Endothelial cell (in vitro differentiated cells): ENCODE results near the gene POLR2E. TPM values are rescaled to one million over a fixed set of nuclear protein-coding genes. Genes with fewer than 3 reads are reported as not detected.

Source experiments
- DNase-seq: peaks from one replicate; pipeline ENCODE4 v3.0.0; 2021; ENCODE audit warnings: low spot score
- H3K27ac Mint-ChIP-seq: one replicate; pipeline ENCODE4 v1.8.0; 2021; ENCODE audit warnings: mixed read lengths, inconsistent platforms; ENCODE audit not compliant: unreplicated experiment
- H3K27me3 Mint-ChIP-seq: one replicate; pipeline ENCODE4 v1.8.0; 2021; ENCODE audit warnings: mild to moderate bottlenecking, moderate library complexity, mixed read lengths, inconsistent platforms; ENCODE audit not compliant: unreplicated experiment
- H3K36me3 Mint-ChIP-seq: one replicate; pipeline ENCODE4 v1.8.0; 2021; ENCODE audit warnings: mild to moderate bottlenecking, low read depth, mixed read lengths, inconsistent platforms; ENCODE audit not compliant: unreplicated experiment
- H3K4me1 Mint-ChIP-seq: one replicate; pipeline ENCODE4 v1.8.0; 2021; ENCODE audit warnings: mild to moderate bottlenecking, mixed read lengths, inconsistent platforms; ENCODE audit not compliant: unreplicated experiment
- H3K4me3 Mint-ChIP-seq: one replicate; pipeline ENCODE4 v1.8.0; 2021; ENCODE audit warnings: mild to moderate bottlenecking, mixed read lengths, inconsistent platforms; ENCODE audit not compliant: unreplicated experiment
- H3K9me3 Mint-ChIP-seq: one replicate; pipeline ENCODE4 v1.8.0; 2021; ENCODE audit warnings: mixed read lengths, inconsistent platforms; ENCODE audit not compliant: unreplicated experiment
- CTCF ChIP-seq: fragments of 200-600 bp; sonication (generic); IDR thresholded peaks from one replicate; pipeline ENCODE4 v1.5.0; 2021; ENCODE audit warnings: antibody characterized with exemption; ENCODE audit not compliant: unreplicated experiment
- total RNA-seq: library from RNA; stranded (reverse); fragmentation: NEBNext Ultra II Directional; extraction: Animal tissue kit (Norgen Biotek cat#: 25700); gene quantifications from one replicate; pipeline ENCODE4 v1.2.1, GENCODE V29; 2021; ENCODE audit not compliant: unreplicated experiment

The POLR2E gene
- total RNA-seq, 1 donor from 2014 or later, result 166 TPM

GRCh38 chr19:1105008-1105872 lies 10.1 kb upstream of the POLR2E start:
- peaks cover 5% of the 10 kb centered on the region for H3K27me3 Mint-ChIP-seq
- DNase-seq, result peak; percentile 41
- H3K27ac Mint-ChIP-seq, result no peak overlapping the region

GRCh38 chr19:1104311-1105007 lies 9.3 kb upstream of the POLR2E start:
- H3K27ac Mint-ChIP-seq, result no peak overlapping the region
- H3K27me3 Mint-ChIP-seq, result peaks cover 5% of the 10 kb centered on the region
- H3K4me1 Mint-ChIP-seq, result peaks cover 11% of the 10 kb centered on the region
- H3K36me3 Mint-ChIP-seq, result peaks cover 4% of the 10 kb centered on the region
- no peaks in the 10 kb centered on the region for H3K9me3 Mint-ChIP-seq
- TF ChIP-seq CTCF, result no peak
- H3K4me3 Mint-ChIP-seq, result peak overlapping the region; percentile 86
- DNase-seq, result peak; percentile 64

More at GRCh38 chr19:1105008-1105872, 10.1 kb upstream of the POLR2E start:
- peak overlapping the region; percentile 86 for H3K4me3 Mint-ChIP-seq
- no peak for TF ChIP-seq CTCF
- H3K4me1 Mint-ChIP-seq, result peaks cover 8% of the 10 kb centered on the region
- peaks cover 4% of the 10 kb centered on the region for H3K36me3 Mint-ChIP-seq
- H3K9me3 Mint-ChIP-seq, result no peaks in the 10 kb centered on the region

- peak within 1 kb of the TSS; percentile 98 for H3K27ac Mint-ChIP-seq
- TF ChIP-seq CTCF, result no peak
- H3K36me3 Mint-ChIP-seq, result peaks cover 4% of the 10 kb centered on the region
- peaks cover 11% of the 10 kb centered on the region for H3K4me1 Mint-ChIP-seq
- no peaks in the 10 kb centered on the region for H3K9me3 Mint-ChIP-seq
- DNase-seq, result peak; percentile 97
- H3K27me3 Mint-ChIP-seq, result peaks cover 6% of the 10 kb centered on the region
- H3K4me3 Mint-ChIP-seq, result peak within 1 kb of the TSS; percentile 86
Measured at GRCh38 chr19:1103708-1104310, 8.6 kb upstream of the POLR2E start, which contains the start of gene GPX4. GPX4 (plus strand) TSS chr19:1103994; CDS start chr19:1104044, 50 bp downstream.

GRCh38 chr19:1103132-1103707 lies 8.0 kb upstream of the POLR2E start:
- H3K27me3 Mint-ChIP-seq, result peaks cover 6% of the 10 kb centered on the region
- H3K36me3 Mint-ChIP-seq, result peaks cover 4% of the 10 kb centered on the region
- H3K4me1 Mint-ChIP-seq, result peaks cover 11% of the 10 kb centered on the region
- DNase-seq, result no peak
- no peaks in the 10 kb centered on the region for H3K9me3 Mint-ChIP-seq
- no peak for TF ChIP-seq CTCF
- peak overlapping the region; percentile 72 for H3K27ac Mint-ChIP-seq
- H3K4me3 Mint-ChIP-seq, result peak overlapping the region; percentile 74
